Amniotic stem cell (primary cell): ENCODE measurements around the gene TMEM89.

Source experiments
- DNase-seq: peaks from one replicate; lab custom pipeline; 2025; lab: John Stamatoyannopoulos, UW

TMEM89 gene

GRCh38 chr3:48641396-48641795 lies 19.8 kb upstream of the TMEM89 start:
- no peak for DNase-seq

- DNase-seq: no peak
Observed at GRCh38 chr3:48639944-48640606, 18.5 kb upstream of the TMEM89 start.

GRCh38 chr3:48637305-48637704 lies 15.7 kb upstream of the TMEM89 start:
- DNase-seq: no peak

GRCh38 chr3:48636149-48636655 lies 14.6 kb upstream of the TMEM89 start:
- DNase-seq: no peak

- DNase-seq: peak; percentile 90
Observed at GRCh38 chr3:48635222-48636021, 13.9 kb upstream of the TMEM89 start, which contains the start of gene SLC26A6. SLC26A6 (minus strand) TSS chr3:48635461; CDS start chr3:48635393, 68 bp downstream.

- no peak for DNase-seq
Observed at GRCh38 chr3:48634661-48635221, 13.2 kb upstream of the TMEM89 start.

- no peak for DNase-seq
Observed at GRCh38 chr3:48633743-48634142, 12.2 kb upstream of the TMEM89 start.

GRCh38 chr3:48633256-48633655 lies 11.7 kb upstream of the TMEM89 start:
- no peak for DNase-seq

- no peak for DNase-seq
Observed at GRCh38 chr3:48631516-48632448, 10.2 kb upstream of the TMEM89 start.

- no peak for DNase-seq
Observed at GRCh38 chr3:48630833-48631232, 9.3 kb upstream of the TMEM89 start.

GRCh38 chr3:48630407-48630806 lies 8.8 kb upstream of the TMEM89 start:
- no peak for DNase-seq

GRCh38 chr3:48629894-48630293 lies 8.3 kb upstream of the TMEM89 start:
- DNase-seq: no peak

GRCh38 chr3:48628277-48629017 lies 6.9 kb upstream of the TMEM89 start:
- DNase-seq: no peak

- no peak for DNase-seq
Observed at GRCh38 chr3:48625600-48625999, 4.0 kb upstream of the TMEM89 start.

- no peak for DNase-seq
Observed at GRCh38 chr3:48624767-48625166, 3.2 kb upstream of the TMEM89 start.

- DNase-seq: no peak
Observed at GRCh38 chr3:48623851-48624547, 2.4 kb upstream of the TMEM89 start.

- no peak for DNase-seq
Observed at GRCh38 chr3:48619541-48620524, 1.7 kb downstream of the TMEM89 start.

- no peak for DNase-seq
Observed at GRCh38 chr3:48617559-48617958, 4.0 kb downstream of the TMEM89 start.

GRCh38 chr3:48614044-48614443 lies 7.5 kb downstream of the TMEM89 start:
- no peak for DNase-seq
